GM18499 (cell line): ENCODE results near the gene PAOX.

Source experiments
- ATAC-seq: cut with Tn5 transposase; IDR thresholded peaks from one replicate; pipeline ENCODE4 v1.9.1; 2021; ENCODE audit warnings: moderate number of reproducible peaks; ENCODE audit not compliant: insufficient read depth, unreplicated experiment

The PAOX gene

GRCh38 chr10:133379152-133379800 lies at the start of gene PAOX:
Gene PAOX (plus strand): TSS chr10:133379262. CDS start chr10:133379317, 55 bp downstream.
- peak; percentile 38 for ATAC-seq

GRCh38 chr10:133329491-133330202 lies 49.4 kb upstream of the PAOX start:
- peak; percentile 73 for ATAC-seq

GRCh38 chr10:133332936-133333699 lies 45.9 kb upstream of the PAOX start:
- ATAC-seq, result no peak

GRCh38 chr10:133334503-133335245 lies 44.4 kb upstream of the PAOX start:
- ATAC-seq, result no peak

GRCh38 chr10:133335246-133336117 lies 43.6 kb upstream of the PAOX start:
- ATAC-seq, result no peak

GRCh38 chr10:133336118-133336576 lies 42.9 kb upstream of the PAOX start:
- ATAC-seq, result no peak

GRCh38 chr10:133336577-133337369 lies 42.3 kb upstream of the PAOX start, which contains the start of gene CALY:
Gene CALY (minus strand): TSS chr10:133336896. CDS start chr10:133328989, 7,907 bp downstream.
- no peak for ATAC-seq

GRCh38 chr10:133337370-133337725 lies 41.7 kb upstream of the PAOX start:
- ATAC-seq, result no peak

GRCh38 chr10:133338080-133339071 lies 40.7 kb upstream of the PAOX start:
- no peak for ATAC-seq

GRCh38 chr10:133339708-133340380 lies 39.2 kb upstream of the PAOX start:
- no peak for ATAC-seq

GRCh38 chr10:133341983-133342382 lies 37.1 kb upstream of the PAOX start:
- no peak for ATAC-seq

GRCh38 chr10:133342942-133343341 lies 36.1 kb upstream of the PAOX start:
- ATAC-seq, result no peak

GRCh38 chr10:133343558-133343957 lies 35.5 kb upstream of the PAOX start:
- no peak for ATAC-seq

- no peak for ATAC-seq
Measured at GRCh38 chr10:133344236-133344635, 34.8 kb upstream of the PAOX start.

- no peak for ATAC-seq
Measured at GRCh38 chr10:133346413-133346812, 32.6 kb upstream of the PAOX start.

- ATAC-seq, result no peak
Measured at GRCh38 chr10:133347710-133348517, 31.1 kb upstream of the PAOX start.
